Ishikawa (cell line): ENCODE measurements around the gene SSTR3.

Experiments
- CEBPB ChIP-seq: IDR thresholded peaks from 2 replicates; pipeline ENCODE4 v1.6.1; 2012
- EP300 ChIP-seq: IDR thresholded peaks from 2 replicates; pipeline ENCODE4 v1.6.1; 2012; ENCODE audit warnings: borderline replicate concordance
- MAX ChIP-seq: IDR thresholded peaks from 2 replicates; pipeline ENCODE4 v1.6.1; 2012

- TF ChIP-seq MAX (no peak), EP300 (no peak), CEBPB (no peak)
Measured at GRCh38 chr22:37222440-37222971, 10.2 kb upstream of the SSTR3 start.
